OCI-LY1 (cell line): ENCODE results near the gene EBF4.

Experiments used
- EZH2 ChIP-seq: fragments of 200-600 bp; sonication (generic), shearing (Covaris generic); IDR thresholded peaks from 2 replicates; pipeline ENCODE4 v1.8.0; 2017; ENCODE audit warnings: borderline replicate concordance, mixed run types, mild to moderate bottlenecking, antibody characterized with exemption, low read length, moderate library complexity, mixed read lengths
- TF ChIP-seq, protein P1 (sequence below): fragments of 200-600 bp; sonication (generic), shearing (Covaris generic); IDR thresholded peaks from 2 replicates; pipeline ENCODE4 v1.5.1; 2017; ENCODE audit warnings: mild to moderate bottlenecking, antibody characterized with exemption, low read length, moderate library complexity, mixed read lengths

GRCh38 chr20:2656471-2657117, 36.0 kb upstream of the EBF4 start:
- TF ChIP-seq, protein P1, sequence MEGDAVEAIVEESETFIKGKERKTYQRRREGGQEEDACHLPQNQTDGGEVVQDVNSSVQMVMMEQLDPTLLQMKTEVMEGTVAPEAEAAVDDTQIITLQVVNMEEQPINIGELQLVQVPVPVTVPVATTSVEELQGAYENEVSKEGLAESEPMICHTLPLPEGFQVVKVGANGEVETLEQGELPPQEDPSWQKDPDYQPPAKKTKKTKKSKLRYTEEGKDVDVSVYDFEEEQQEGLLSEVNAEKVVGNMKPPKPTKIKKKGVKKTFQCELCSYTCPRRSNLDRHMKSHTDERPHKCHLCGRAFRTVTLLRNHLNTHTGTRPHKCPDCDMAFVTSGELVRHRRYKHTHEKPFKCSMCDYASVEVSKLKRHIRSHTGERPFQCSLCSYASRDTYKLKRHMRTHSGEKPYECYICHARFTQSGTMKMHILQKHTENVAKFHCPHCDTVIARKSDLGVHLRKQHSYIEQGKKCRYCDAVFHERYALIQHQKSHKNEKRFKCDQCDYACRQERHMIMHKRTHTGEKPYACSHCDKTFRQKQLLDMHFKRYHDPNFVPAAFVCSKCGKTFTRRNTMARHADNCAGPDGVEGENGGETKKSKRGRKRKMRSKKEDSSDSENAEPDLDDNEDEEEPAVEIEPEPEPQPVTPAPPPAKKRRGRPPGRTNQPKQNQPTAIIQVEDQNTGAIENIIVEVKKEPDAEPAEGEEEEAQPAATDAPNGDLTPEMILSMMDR: no peak
- no peak for TF ChIP-seq EZH2
